ENCODE results near the gene UPF2.
A peak's percentile ranks its signal among the peaks of the same experiment; 100 is the strongest.

Gene UPF2

GRCh38 chr10:11881477-11882417 lies 160.9 kb downstream of the UPF2 start:
- DNase-seq = no peak

GRCh38 chr10:11881030-11881476 lies 161.6 kb downstream of the UPF2 start:
- no peak for DNase-seq

- no peak for DNase-seq
Observed at GRCh38 chr10:11880151-11881029, 162.2 kb downstream of the UPF2 start.

GRCh38 chr10:11879387-11880094 lies 163.1 kb downstream of the UPF2 start:
- DNase-seq = no peak

GRCh38 chr10:11878776-11879175 lies 163.8 kb downstream of the UPF2 start:
- no peak for DNase-seq

- DNase-seq = no peak
Observed at GRCh38 chr10:11877591-11877905, 165.1 kb downstream of the UPF2 start.

- no peak for DNase-seq
Observed at GRCh38 chr10:11876805-11877590, 165.6 kb downstream of the UPF2 start.

- DNase-seq = no peak
Observed at GRCh38 chr10:11876324-11876723, 166.3 kb downstream of the UPF2 start.

GRCh38 chr10:11875494-11876281 lies 166.9 kb downstream of the UPF2 start:
- no peak for DNase-seq

GRCh38 chr10:11874568-11875493 lies 167.8 kb downstream of the UPF2 start:
- peak; percentile 11 for DNase-seq

GRCh38 chr10:11871466-11871865 lies 171.1 kb downstream of the UPF2 start:
- DNase-seq = no peak

GRCh38 chr10:11870900-11871400 lies 171.7 kb downstream of the UPF2 start:
- DNase-seq = no peak

- DNase-seq = no peak
Observed at GRCh38 chr10:11870461-11870780, 172.2 kb downstream of the UPF2 start.

Data from activated CD4-positive, alpha-beta T cell treated with anti-CD3 and anti-CD28 coated beads, Interleukin-10, Interleukin-2, amounts not matched to agents 100 ng/mL and 50 ng/mL, durations not matched to agents 16 hours and 8 hours (primary cell).